ENCODE measurements around the gene SCFD2. TPM values are rescaled to one million over a fixed set of nuclear protein-coding genes. Genes with fewer than 3 reads are reported as not detected.

Gene SCFD2
- total and polyA plus RNA-seq, 2 of the 8 experiments (the other 6 are each of a cell fraction or from before 2014, with no cell fraction given): 6.2 to 10.2 TPM

GRCh38 chr4:53348046-53348445 lies 17.8 kb downstream of the SCFD2 start:
- no peak overlapping the region for H4K8ac ChIP-seq (ENCODE audit: extremely low read depth, insufficient read depth, low read length)
- CTCF ChIA-PET (ENCODE audit: partially characterized antibody): interaction anchor here (0.6 kb wide), 2 partner anchors 465 to 561 kb away, joined by 3 to 4 read pairs; no protein-coding TSS in a partner anchor
- no peak overlapping the region for H2BK15ac ChIP-seq (ENCODE audit: low read length)
- no peak overlapping the region for H3K56ac ChIP-seq (replicated peaks; ENCODE audit: insufficient read length, low read depth, low read length)
- no peaks in the 10 kb centered on the region for H3K27me3 ChIP-seq (replicated peaks in 1 of 4; ENCODE audit: control insufficient read depth in 3 of 4, extremely low read depth in 1 of 4, insufficient read depth in 3 of 4, low read length in 3 of 4)
- no peaks in the 10 kb centered on the region for H3K23me2 ChIP-seq (ENCODE audit: low read depth, low read length)
- no peak overlapping the region for H3K4me2 ChIP-seq (ENCODE audit: insufficient read depth in 1 of 2, low read depth in 2 of 2, low read length in 2 of 2)
- no peak overlapping the region for H2AFZ ChIP-seq (ENCODE audit: low read length)
- DNase-seq (ENCODE audit: low read depth in 1 of 2, low spot score in 2 of 2): no peak
- H3K9ac ChIP-seq (replicated peaks in 1 of 4; ENCODE audit: extremely low read depth in 1 of 4, low read depth in 3 of 4, low read length in 3 of 4): no peak overlapping the region
- POLR2A ChIA-PET (ENCODE audit: partially characterized antibody): interaction anchor here (0.6 kb wide), 2 partner anchors 33 to 1324 kb away, joined by 3 to 4 read pairs; no protein-coding TSS in a partner anchor
- H3K9me3 ChIP-seq (ENCODE audit: insufficient read depth in 2 of 2, low read depth in 1 of 2, low read length in 1 of 2): no peaks in the 10 kb centered on the region
- H3K18ac ChIP-seq (ENCODE audit: extremely low read depth, low read length): no peak overlapping the region
- no peak overlapping the region for H3K27ac ChIP-seq (ENCODE audit: low read depth, low read length)
- no peak overlapping the region for H2AK5ac ChIP-seq (ENCODE audit: low read depth, low read length)
- TF ChIP-seq SIX5 (IDR thresholded peaks at IDR 0.05; ENCODE audit: low read depth, low read length) (no peak), SP4 (IDR thresholded peaks at IDR 0.05; ENCODE audit: low read length) (no peak), E2F6 (IDR thresholded peaks at IDR 0.05) (no peak), SP2 (IDR thresholded peaks at IDR 0.05; ENCODE audit: low read length) (no peak), SIN3A (conservative IDR thresholded peaks at IDR 0.05 in 1 of 2, IDR thresholded peaks at IDR 0.05 in 1 of 2; ENCODE audit: low read depth in 1 of 2, low read length in 2 of 2) (no peak), ASH2L (IDR thresholded peaks at IDR 0.05; ENCODE audit: low read length) (no peak), KDM5A (IDR thresholded peaks at IDR 0.05; ENCODE audit: low read length) (no peak), GABPA (IDR thresholded peaks at IDR 0.05; ENCODE audit: borderline replicate concordance, insufficient read depth, low read length) (no peak), PHF8 (conservative IDR thresholded peaks at IDR 0.05; ENCODE audit: low read depth, low read length) (no peak), JUND (IDR thresholded peaks at IDR 0.05; ENCODE audit: low read length) (no peak)
- TF ChIP-seq, protein P1, sequence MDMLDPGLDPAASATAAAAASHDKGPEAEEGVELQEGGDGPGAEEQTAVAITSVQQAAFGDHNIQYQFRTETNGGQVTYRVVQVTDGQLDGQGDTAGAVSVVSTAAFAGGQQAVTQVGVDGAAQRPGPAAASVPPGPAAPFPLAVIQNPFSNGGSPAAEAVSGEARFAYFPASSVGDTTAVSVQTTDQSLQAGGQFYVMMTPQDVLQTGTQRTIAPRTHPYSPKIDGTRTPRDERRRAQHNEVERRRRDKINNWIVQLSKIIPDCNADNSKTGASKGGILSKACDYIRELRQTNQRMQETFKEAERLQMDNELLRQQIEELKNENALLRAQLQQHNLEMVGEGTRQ (IDR thresholded peaks at IDR 0.05; ENCODE audit: low read length): no peak
- H2BK12ac ChIP-seq (ENCODE audit: low read depth, low read length): no peak overlapping the region
- whole genome bisulfite sequencing, 2 experiments (ENCODE audit: extremely low coverage in 1 of 2, insufficient coverage in 1 of 2, insufficient read length in 1 of 2, insufficient replicate concordance in 2 of 2, low coverage in 1 of 2, low lambda C conversion rate in 2 of 2, missing lambda C conversion rate in 1 of 2): 88 to 100% methylated on average over 1 of the region's 1 CpG
- H3K4me1 ChIP-seq (replicated peaks in 1 of 4; ENCODE audit: control insufficient read depth in 3 of 4, insufficient read depth in 4 of 4, low read length in 3 of 4): no peaks in the 10 kb centered on the region
- H3K23ac ChIP-seq (ENCODE audit: insufficient read length): no peak overlapping the region
- H3K79me2 ChIP-seq (ENCODE audit: control insufficient read depth in 1 of 2, insufficient read depth in 2 of 2, low read length in 2 of 2): no peaks in the 10 kb centered on the region
- H2BK120ac ChIP-seq (replicated peaks; ENCODE audit: low read depth, low read length): no peak overlapping the region
- H2BK20ac ChIP-seq (ENCODE audit: low read length): no peak overlapping the region
- H3K36me3 ChIP-seq (ENCODE audit: control insufficient read depth in 2 of 4, insufficient read depth in 4 of 4, low read length in 3 of 4): peaks cover 0 to 2% (median under 1%) of the 10 kb centered on the region in 4 experiments; a peak in 1 of 8 replicates
- H4K20me1 ChIP-seq (replicated peaks in 1 of 2; ENCODE audit: control insufficient read depth in 1 of 2, insufficient read depth in 2 of 2, low read length in 2 of 2): no peaks in the 10 kb centered on the region
- no peak overlapping the region for H2BK5ac ChIP-seq (ENCODE audit: low read depth, low read length)
- no peak for FAIRE-seq
- H3K4ac ChIP-seq (replicated peaks; ENCODE audit: insufficient read length, low read depth, low read length): no peak overlapping the region
- no peak overlapping the region for H4K91ac ChIP-seq (replicated peaks; ENCODE audit: insufficient read length, low read length)
- H3K14ac ChIP-seq (ENCODE audit: insufficient read length): no peak overlapping the region
- no peak overlapping the region for H3K4me3 ChIP-seq (ENCODE audit: extremely low read depth in 1 of 4, insufficient read depth in 2 of 4, low read depth in 3 of 4, low read length in 4 of 4)
- H4K5ac ChIP-seq (ENCODE audit: insufficient read length, low read depth, low read length): no peak overlapping the region
- H3K79me1 ChIP-seq (ENCODE audit: low read depth, low read length): no peaks in the 10 kb centered on the region

Measured in H1 (cell line).